SK-N-SH (cell line): ENCODE measurements around the gene CXorf49B.
"Not testable (repeated sequence)": the region's sequence is repeated elsewhere in the genome, so short reads cannot be mapped to it uniquely, and the experiment has no call there.

Experiments used
- GATA2 ChIP-seq: sonication (generic); formaldehyde crosslinking; IDR thresholded peaks from 2 replicates; pipeline ENCODE4 v1.5.0; 2020; ENCODE audit warnings: mild to moderate bottlenecking, missing genetic modification reagents
- MXI1 ChIP-seq: IDR thresholded peaks from 2 replicates; pipeline ENCODE4 v1.6.1; 2012; ENCODE audit warnings: mild to moderate bottlenecking, low read depth, low read length, improper control_type of control experiment
- POLR2AphosphoS5 ChIP-seq: IDR thresholded peaks from 2 replicates; pipeline ENCODE4 v1.6.1; 2012; ENCODE audit warnings: low read depth, low read length
- SIN3A ChIP-seq: IDR thresholded peaks from 2 replicates; pipeline ENCODE4 v1.6.1; 2012; ENCODE audit warnings: low read depth, mild to moderate bottlenecking, low read length, moderate library complexity, borderline replicate concordance
- TF ChIP-seq, protein P1 (sequence below): fragments of 200-600 bp; sonication (generic); IDR thresholded peaks from 2 replicates; pipeline ENCODE4 v1.6.1; 2017; ENCODE audit warnings: antibody characterized with exemption, mild to moderate bottlenecking, moderate library complexity

DNA sequence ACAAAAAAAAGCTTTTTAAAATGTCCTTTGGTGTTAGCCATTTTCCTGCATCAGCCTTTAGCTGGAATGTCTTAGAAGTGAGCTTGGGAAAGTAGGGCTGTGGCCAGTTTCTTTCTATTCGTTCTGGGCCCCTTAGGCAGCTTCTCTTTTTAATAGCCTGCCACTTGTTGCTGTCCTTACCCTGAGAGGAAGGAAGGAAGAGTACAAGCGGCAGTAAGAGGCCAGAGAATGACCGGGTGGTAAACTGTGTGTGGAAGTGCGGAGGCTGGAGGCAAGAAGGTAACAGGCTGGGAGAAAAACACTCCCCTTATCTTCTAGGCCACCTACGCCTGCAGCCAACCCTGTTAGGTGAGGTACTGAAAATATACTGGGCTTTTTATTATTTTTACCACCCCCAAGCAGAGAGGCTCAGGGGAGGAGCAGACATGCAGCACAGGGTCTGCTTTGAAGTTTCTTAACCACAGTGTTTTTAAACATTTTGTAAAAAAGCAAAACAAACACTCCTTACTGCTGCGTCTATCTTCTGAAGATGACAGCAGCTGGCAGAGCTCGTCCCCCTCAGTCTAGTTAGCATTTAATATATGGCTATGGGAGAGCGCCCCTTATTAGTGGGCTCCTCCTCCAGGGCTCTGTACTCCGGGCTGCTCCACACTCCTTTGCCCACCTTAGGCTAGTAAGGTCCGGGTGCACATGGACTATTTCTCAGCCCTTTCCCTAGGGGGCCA is 19.2 kb downstream of the CXorf49B start:
- not testable (repeated sequence) for TF ChIP-seq SIN3A; MXI1; GATA2 (CRISPR knock-in tag); POLR2AphosphoS5
- TF ChIP-seq, protein P1, sequence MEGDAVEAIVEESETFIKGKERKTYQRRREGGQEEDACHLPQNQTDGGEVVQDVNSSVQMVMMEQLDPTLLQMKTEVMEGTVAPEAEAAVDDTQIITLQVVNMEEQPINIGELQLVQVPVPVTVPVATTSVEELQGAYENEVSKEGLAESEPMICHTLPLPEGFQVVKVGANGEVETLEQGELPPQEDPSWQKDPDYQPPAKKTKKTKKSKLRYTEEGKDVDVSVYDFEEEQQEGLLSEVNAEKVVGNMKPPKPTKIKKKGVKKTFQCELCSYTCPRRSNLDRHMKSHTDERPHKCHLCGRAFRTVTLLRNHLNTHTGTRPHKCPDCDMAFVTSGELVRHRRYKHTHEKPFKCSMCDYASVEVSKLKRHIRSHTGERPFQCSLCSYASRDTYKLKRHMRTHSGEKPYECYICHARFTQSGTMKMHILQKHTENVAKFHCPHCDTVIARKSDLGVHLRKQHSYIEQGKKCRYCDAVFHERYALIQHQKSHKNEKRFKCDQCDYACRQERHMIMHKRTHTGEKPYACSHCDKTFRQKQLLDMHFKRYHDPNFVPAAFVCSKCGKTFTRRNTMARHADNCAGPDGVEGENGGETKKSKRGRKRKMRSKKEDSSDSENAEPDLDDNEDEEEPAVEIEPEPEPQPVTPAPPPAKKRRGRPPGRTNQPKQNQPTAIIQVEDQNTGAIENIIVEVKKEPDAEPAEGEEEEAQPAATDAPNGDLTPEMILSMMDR: not testable (repeated sequence)
